Gastrocnemius medialis (tissue), 4 donors: ENCODE results near the gene SH3GL1.

Experiments used
- CTCF ChIP-seq, 5 experiments: fragments of 450-650 bp in 3 of 5; fragments of 200-600 bp in 2 of 5; sonication (generic) in 2 of 5; IDR thresholded peaks in 4 of 5; conservative IDR thresholded peaks in 1 of 5; 1 replicate in 4 of 5; 2 replicates in 1 of 5; pipeline ENCODE4 v1.5.1; 2016 to 2019; ENCODE audit warnings: antibody characterized with exemption in 5 of 5, mild to moderate bottlenecking in 3 of 5, moderate library complexity in 3 of 5
- POLR2A ChIP-seq, 2 donors: fragments of 450-650 bp; IDR thresholded peaks; one replicate each; pipeline ENCODE4 v1.6.1; 2017; ENCODE audit warnings: antibody characterized with exemption in 2 of 2, mild to moderate bottlenecking in 2 of 2, moderate library complexity in 2 of 2

- TF ChIP-seq POLR2A (IDR thresholded peaks at IDR 0.05) (no peak), CTCF (IDR thresholded peaks at IDR 0.05 in 4 of 5, conservative IDR thresholded peaks at IDR 0.05 in 1 of 5) (no peak)
Measured at GRCh38 chr19:4401769-4402170, 1.4 kb upstream of the SH3GL1 start.
